ENCODE results near the gene SLC5A2. TPM values are rescaled to one million over a fixed set of nuclear protein-coding genes. Genes with fewer than 3 reads are reported as not detected.
A peak's percentile ranks its signal among the peaks of the same experiment; 100 is the strongest.

Gene SLC5A2
- total and polyA plus RNA-seq, 2 of the 13 experiments (the other 11 are each of a cell fraction or from before 2014, with no cell fraction given), result 0.24 to 0.97 TPM

DNA sequence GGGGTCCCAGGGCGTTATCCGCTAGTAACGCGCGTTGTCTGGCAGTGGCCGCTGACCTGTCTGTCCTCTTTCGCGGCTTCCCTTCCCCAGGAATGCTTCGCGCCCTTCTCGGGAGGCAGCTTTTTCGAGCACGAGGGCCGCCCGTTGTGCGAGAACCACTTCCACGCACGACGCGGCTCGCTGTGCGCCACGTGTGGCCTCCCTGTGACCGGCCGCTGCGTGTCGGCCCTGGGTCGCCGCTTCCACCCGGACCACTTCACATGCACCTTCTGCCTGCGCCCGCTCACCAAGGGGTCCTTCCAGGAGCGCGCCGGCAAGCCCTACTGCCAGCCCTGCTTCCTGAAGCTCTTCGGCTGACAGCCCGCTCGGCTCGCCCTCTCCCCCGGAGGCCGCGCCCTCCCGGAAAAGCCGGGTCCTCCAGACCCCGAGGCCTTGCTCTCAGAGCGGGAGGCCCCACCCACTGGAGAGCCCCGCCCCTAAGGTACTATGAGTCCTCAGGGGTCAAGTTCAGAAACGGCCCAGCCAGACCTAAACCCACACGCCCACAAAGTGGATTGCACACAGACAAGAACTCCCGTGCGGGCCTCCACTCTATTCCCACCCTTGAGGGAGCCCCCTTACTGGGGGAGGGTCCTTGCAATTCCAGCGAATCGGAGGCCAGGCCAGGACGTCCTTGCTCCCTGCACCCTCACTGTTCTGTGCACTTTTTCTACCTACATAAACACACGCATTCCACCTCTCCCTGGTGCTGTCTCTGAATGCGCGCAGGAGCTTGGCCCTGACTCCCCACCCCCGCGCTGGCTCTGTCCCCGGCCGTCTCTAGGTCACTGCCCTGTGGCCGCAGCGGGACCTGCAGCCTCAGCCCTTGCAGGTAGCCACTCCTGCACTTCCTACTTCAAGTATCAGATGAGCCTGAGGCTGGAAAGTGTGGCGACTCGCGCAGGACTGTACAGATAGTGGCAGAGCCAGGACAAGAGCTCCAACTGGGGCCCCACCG, 5.4 kb upstream of the SLC5A2 start (continued):
- TF ChIP-seq ZNF556 (CRISPR knock-in tag; IDR thresholded peaks at IDR 0.05; ENCODE audit: borderline replicate concordance), result peak; percentile 83; the same call in 1 of the 2 replicates
- TF ChIP-seq, protein P1, sequence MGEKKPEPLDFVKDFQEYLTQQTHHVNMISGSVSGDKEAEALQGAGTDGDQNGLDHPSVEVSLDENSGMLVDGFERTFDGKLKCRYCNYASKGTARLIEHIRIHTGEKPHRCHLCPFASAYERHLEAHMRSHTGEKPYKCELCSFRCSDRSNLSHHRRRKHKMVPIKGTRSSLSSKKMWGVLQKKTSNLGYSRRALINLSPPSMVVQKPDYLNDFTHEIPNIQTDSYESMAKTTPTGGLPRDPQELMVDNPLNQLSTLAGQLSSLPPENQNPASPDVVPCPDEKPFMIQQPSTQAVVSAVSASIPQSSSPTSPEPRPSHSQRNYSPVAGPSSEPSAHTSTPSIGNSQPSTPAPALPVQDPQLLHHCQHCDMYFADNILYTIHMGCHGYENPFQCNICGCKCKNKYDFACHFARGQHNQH (CRISPR knock-in tag; IDR thresholded peaks at IDR 0.05), result peak; percentile 71
- TF ChIP-seq CREB1 (IDR thresholded peaks at IDR 0.05), result peak; percentile 5; the same call in 1 of the 2 replicates
- no peak for TF ChIP-seq CREB1 (CRISPR knock-in tag; IDR thresholded peaks at IDR 0.05)
- TF ChIP-seq NFYB (CRISPR knock-in tag; IDR thresholded peaks at IDR 0.05), result peak; percentile 50; the same call in 1 of the 2 replicates
- peak; percentile 63; the same call in 1 of the 2 replicates for TF ChIP-seq ZNF563 (CRISPR knock-in tag; IDR thresholded peaks at IDR 0.05)
- TF ChIP-seq MYC (CRISPR knock-in tag; IDR thresholded peaks at IDR 0.05; ENCODE audit: borderline replicate concordance), result peak; percentile 68
- TF ChIP-seq LCORL (IDR thresholded peaks at IDR 0.05), result no peak
- TF ChIP-seq LCORL (CRISPR knock-in tag; IDR thresholded peaks at IDR 0.05), result peak; percentile 94
- TF ChIP-seq, protein P2, sequence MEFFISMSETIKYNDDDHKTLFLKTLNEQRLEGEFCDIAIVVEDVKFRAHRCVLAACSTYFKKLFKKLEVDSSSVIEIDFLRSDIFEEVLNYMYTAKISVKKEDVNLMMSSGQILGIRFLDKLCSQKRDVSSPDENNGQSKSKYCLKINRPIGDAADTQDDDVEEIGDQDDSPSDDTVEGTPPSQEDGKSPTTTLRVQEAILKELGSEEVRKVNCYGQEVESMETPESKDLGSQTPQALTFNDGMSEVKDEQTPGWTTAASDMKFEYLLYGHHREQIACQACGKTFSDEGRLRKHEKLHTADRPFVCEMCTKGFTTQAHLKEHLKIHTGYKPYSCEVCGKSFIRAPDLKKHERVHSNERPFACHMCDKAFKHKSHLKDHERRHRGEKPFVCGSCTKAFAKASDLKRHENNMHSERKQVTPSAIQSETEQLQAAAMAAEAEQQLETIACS (CRISPR knock-in tag; IDR thresholded peaks at IDR 0.05), result no peak
- no peak for TF ChIP-seq CENPX (CRISPR knock-in tag; IDR thresholded peaks at IDR 0.05)
- no peak; the same call in none of the 2 replicates for TF ChIP-seq ZNF564 (CRISPR knock-in tag; IDR thresholded peaks at IDR 0.05)
- TF ChIP-seq, protein P3, sequence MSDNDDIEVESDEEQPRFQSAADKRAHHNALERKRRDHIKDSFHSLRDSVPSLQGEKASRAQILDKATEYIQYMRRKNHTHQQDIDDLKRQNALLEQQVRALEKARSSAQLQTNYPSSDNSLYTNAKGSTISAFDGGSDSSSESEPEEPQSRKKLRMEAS (IDR thresholded peaks at IDR 0.05), result peak; percentile 89
- TF ChIP-seq HDAC2 (CRISPR knock-in tag; IDR thresholded peaks at IDR 0.05), result no peak; the same call in none of the 2 replicates
- TF ChIP-seq POLR2A (IDR thresholded peaks at IDR 0.05; ENCODE audit: insufficient read depth in 1 of 2, low read depth in 2 of 2, low read length in 2 of 2), result peak; percentile 42 to 45; a peak in 1 of 4 replicates
- TF ChIP-seq, protein P4, sequence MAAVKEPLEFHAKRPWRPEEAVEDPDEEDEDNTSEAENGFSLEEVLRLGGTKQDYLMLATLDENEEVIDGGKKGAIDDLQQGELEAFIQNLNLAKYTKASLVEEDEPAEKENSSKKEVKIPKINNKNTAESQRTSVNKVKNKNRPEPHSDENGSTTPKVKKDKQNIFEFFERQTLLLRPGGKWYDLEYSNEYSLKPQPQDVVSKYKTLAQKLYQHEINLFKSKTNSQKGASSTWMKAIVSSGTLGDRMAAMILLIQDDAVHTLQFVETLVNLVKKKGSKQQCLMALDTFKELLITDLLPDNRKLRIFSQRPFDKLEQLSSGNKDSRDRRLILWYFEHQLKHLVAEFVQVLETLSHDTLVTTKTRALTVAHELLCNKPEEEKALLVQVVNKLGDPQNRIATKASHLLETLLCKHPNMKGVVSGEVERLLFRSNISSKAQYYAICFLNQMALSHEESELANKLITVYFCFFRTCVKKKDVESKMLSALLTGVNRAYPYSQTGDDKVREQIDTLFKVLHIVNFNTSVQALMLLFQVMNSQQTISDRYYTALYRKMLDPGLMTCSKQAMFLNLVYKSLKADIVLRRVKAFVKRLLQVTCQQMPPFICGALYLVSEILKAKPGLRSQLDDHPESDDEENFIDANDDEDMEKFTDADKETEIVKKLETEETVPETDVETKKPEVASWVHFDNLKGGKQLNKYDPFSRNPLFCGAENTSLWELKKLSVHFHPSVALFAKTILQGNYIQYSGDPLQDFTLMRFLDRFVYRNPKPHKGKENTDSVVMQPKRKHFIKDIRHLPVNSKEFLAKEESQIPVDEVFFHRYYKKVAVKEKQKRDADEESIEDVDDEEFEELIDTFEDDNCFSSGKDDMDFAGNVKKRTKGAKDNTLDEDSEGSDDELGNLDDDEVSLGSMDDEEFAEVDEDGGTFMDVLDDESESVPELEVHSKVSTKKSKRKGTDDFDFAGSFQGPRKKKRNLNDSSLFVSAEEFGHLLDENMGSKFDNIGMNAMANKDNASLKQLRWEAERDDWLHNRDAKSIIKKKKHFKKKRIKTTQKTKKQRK (IDR thresholded peaks at IDR 0.05; ENCODE audit: low read length), result no peak
- TF ChIP-seq, protein P5, sequence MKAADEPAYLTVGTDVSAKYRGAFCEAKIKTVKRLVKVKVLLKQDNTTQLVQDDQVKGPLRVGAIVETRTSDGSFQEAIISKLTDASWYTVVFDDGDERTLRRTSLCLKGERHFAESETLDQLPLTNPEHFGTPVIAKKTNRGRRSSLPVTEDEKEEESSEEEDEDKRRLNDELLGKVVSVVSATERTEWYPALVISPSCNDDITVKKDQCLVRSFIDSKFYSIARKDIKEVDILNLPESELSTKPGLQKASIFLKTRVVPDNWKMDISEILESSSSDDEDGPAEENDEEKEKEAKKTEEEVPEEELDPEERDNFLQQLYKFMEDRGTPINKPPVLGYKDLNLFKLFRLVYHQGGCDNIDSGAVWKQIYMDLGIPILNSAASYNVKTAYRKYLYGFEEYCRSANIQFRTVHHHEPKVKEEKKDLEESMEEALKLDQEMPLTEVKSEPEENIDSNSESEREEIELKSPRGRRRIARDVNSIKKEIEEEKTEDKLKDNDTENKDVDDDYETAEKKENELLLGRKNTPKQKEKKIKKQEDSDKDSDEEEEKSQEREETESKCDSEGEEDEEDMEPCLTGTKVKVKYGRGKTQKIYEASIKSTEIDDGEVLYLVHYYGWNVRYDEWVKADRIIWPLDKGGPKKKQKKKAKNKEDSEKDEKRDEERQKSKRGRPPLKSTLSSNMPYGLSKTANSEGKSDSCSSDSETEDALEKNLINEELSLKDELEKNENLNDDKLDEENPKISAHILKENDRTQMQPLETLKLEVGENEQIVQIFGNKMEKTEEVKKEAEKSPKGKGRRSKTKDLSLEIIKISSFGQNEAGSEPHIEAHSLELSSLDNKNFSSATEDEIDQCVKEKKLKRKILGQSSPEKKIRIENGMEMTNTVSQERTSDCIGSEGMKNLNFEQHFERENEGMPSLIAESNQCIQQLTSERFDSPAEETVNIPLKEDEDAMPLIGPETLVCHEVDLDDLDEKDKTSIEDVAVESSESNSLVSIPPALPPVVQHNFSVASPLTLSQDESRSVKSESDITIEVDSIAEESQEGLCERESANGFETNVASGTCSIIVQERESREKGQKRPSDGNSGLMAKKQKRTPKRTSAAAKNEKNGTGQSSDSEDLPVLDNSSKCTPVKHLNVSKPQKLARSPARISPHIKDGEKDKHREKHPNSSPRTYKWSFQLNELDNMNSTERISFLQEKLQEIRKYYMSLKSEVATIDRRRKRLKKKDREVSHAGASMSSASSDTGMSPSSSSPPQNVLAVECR (CRISPR knock-in tag; IDR thresholded peaks at IDR 0.05; ENCODE audit: borderline replicate concordance), result peak; percentile 91
- no peak for TF ChIP-seq ZNF674 (CRISPR knock-in tag; IDR thresholded peaks at IDR 0.05; ENCODE audit: low read depth)
- no peak; the same call in none of the 2 replicates for TF ChIP-seq SALL1 (CRISPR knock-in tag; IDR thresholded peaks at IDR 0.05)
